ENCODE data around the gene IRX4.
"Not testable (repeated sequence)": the region's sequence is repeated elsewhere in the genome, so short reads cannot be mapped to it uniquely, and the experiment has no call there.

IRX4 gene

GRCh38 chr5:1879292-1880263 lies 3.1 kb downstream of the IRX4 start:
- DNase-seq (ENCODE audit: low read depth in 1 of 2, low spot score in 1 of 2): no peak

GRCh38 chr5:1878050-1878849 lies 4.5 kb downstream of the IRX4 start:
- no peak for DNase-seq (ENCODE audit: low read depth in 1 of 2, low spot score in 1 of 2)

- no peak for DNase-seq (ENCODE audit: low read depth in 1 of 2, low spot score in 1 of 2)
Observed at GRCh38 chr5:1877103-1878049, 5.3 kb downstream of the IRX4 start.

DNA sequence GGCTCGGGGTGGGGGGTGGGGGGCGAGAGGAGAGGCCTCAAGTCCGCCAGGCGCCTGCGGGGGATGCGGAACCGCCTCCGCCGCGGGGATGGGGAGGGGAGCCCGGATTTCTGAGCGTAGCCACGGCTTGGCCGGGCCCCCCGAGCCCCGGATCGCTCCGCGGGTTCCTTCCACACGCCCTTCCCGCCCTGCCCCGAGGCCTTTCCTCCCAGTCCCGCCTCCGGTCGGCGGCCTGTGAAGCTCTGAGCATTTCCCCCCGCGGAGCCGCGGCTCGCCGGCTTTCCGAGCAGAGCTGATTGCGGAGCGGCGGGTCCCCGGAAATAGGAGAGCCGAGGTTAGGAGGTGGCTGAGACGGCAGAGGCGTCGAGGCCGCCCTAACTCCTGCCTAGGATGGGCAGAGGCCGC lies 6.1 kb downstream of the IRX4 start:
- no peak for DNase-seq (ENCODE audit: low read depth in 1 of 2, low spot score in 1 of 2)

- no peak for DNase-seq (ENCODE audit: low read depth in 1 of 2, low spot score in 1 of 2)
Observed at GRCh38 chr5:1875843-1876659, 6.7 kb downstream of the IRX4 start.

GRCh38 chr5:1875281-1875842 lies 7.4 kb downstream of the IRX4 start:
- DNase-seq (ENCODE audit: low read depth in 1 of 2, low spot score in 1 of 2): no peak

- DNase-seq (ENCODE audit: low read depth in 1 of 2, low spot score in 1 of 2): no peak
Observed at GRCh38 chr5:1874771-1875220, 7.9 kb downstream of the IRX4 start.

DNA sequence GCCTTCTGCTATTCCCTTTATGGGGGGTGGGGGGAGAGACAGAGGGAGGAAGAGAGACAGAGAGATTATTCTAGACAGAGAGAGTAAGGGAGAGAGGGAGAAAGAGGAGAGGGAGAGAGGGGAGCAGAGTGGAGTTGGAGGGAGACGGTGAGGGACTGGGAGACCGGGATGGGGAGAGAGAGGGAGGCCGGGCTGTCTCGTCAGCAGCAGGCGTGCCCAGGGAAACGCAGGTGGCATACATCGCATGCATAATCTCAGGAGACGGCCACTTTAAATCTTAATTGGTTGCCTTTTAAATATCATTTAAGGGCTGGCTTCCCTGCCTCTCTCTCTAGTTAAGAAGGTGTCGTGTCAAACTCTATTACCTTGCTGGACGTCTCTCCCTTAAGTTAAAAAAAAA lies 8.4 kb downstream of the IRX4 start:
- no peak for DNase-seq (ENCODE audit: low read depth in 1 of 2, low spot score in 1 of 2)

DNA sequence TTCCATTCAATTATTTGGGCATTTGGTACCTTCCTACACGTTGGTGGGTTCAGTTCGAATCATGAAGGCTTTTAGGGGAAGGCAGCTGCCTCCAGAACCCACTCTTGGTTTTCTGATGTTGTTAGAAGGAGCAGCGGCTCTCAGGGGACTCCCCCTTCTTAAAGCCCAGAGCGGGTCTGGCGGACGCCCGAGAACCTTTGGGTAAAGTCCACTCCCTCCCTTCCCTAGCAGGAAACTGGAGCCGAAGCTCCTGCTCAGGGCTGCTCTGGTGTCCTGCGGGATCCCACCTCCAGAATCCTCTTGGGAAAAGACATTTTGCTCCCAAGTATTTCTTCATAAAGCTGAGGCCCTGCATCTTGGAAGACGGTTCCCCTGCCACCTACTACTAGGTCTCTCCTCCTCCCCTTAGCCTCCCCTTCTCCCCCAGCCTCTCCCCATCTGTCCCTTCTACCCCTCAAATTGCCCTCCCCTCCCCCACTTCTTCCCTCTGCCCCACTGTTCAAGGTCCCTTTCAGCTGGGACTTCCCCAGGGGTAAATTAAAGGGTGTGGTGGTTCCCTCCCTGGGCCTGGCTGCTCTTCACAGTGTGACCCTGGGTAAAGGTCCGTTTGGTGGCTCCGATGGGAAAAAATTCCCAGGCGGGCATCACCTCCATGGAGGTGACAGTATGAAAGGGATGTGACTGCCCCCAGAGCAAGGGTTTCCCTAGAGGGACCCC lies 9.3 kb downstream of the IRX4 start:
- no peak for DNase-seq (ENCODE audit: low read depth in 1 of 2, low spot score in 1 of 2)

GRCh38 chr5:1871441-1871840 lies 11.3 kb downstream of the IRX4 start:
- no peak for DNase-seq (ENCODE audit: low read depth in 1 of 2, low spot score in 1 of 2)

- DNase-seq (ENCODE audit: low read depth in 1 of 2, low spot score in 1 of 2): not testable (repeated sequence)
Observed at GRCh38 chr5:1870435-1871272, 12.1 kb downstream of the IRX4 start.

- no peak for DNase-seq (ENCODE audit: low read depth in 1 of 2, low spot score in 1 of 2)
Observed at GRCh38 chr5:1868886-1869475, 13.7 kb downstream of the IRX4 start.

DNA sequence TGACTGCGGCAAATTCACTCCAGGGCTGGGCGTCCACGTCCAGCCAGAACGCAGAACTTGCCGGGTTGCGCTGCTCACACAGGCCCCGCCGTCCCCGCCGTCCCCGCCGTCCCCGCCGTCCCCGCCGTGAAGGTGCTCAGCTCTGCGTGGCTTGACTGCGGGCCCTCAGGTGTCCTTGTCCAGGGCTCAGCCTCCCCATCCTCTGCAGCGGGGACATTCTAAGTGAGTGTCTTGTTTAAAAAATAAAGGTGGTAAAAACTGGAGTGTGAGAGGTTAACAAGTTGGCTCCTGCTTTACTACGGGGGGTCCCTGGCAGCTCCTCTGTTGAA lies 14.9 kb downstream of the IRX4 start:
- DNase-seq (ENCODE audit: low read depth in 1 of 2, low spot score in 1 of 2): no peak

- DNase-seq (ENCODE audit: low read depth in 1 of 2, low spot score in 1 of 2): no peak
Observed at GRCh38 chr5:1867114-1867814, 15.5 kb downstream of the IRX4 start.

DNA sequence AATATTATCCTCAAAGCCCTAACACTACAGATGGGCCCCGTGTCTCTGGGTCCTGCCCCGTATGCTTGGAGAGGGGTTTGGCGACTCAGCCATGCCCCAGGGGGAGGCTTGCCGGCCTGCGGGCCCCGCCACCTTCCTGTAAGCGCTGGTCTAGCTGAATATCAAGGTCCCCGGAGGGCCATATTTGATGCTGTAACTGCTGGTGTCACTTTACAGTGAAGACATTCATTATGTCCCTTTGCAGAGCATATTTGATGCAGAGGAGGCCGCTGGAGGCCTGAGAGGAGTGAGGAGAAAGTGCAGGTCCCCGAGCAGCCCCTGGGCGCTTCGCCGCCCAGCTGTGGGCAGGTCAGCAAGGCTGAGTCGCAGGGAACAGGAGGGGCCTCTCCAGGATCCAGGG lies 16.8 kb downstream of the IRX4 start:
- no peak for DNase-seq (ENCODE audit: low read depth in 1 of 2, low spot score in 1 of 2)

GRCh38 chr5:1865486-1865885 lies 17.2 kb downstream of the IRX4 start:
- no peak for DNase-seq (ENCODE audit: low read depth in 1 of 2, low spot score in 1 of 2)

- no peak for DNase-seq (ENCODE audit: low read depth in 1 of 2, low spot score in 1 of 2)
Observed at GRCh38 chr5:1864896-1865440, 17.8 kb downstream of the IRX4 start.
